Endothelial cell of umbilical vein (primary cell): Measurements from ENCODE around the gene DHFR.

Experiments used
- EZH2 ChIP-seq: IDR thresholded peaks from 2 replicates; pipeline ENCODE4 v1.6.1; 2012; ENCODE audit warnings: borderline replicate concordance, low read depth, mild to moderate bottlenecking, moderate library complexity, low read length, inconsistent platforms; ENCODE audit not compliant: severe bottlenecking
- FOS ChIP-seq: IDR thresholded peaks from 2 replicates; pipeline ENCODE4 v1.6.1; 2011; ENCODE audit warnings: mild to moderate bottlenecking, low read length, moderate library complexity, borderline replicate concordance; ENCODE audit not compliant: insufficient read depth
- POLR2A ChIP-seq: IDR thresholded peaks from 2 replicates; pipeline ENCODE4 v1.6.1; 2012; ENCODE audit warnings: low read depth, mild to moderate bottlenecking, control low read depth, low read length
- POLR2AphosphoS5 ChIP-seq: IDR thresholded peaks from 2 replicates; pipeline ENCODE4 v1.6.1; 2012; ENCODE audit warnings: low read depth, mild to moderate bottlenecking, control low read depth, low read length, moderate library complexity; ENCODE audit not compliant: insufficient read depth
- TF ChIP-seq, protein P1 (sequence below), 2 donors: IDR thresholded peaks; 1 replicate in 1 of 2; 2 replicates in 1 of 2; pipeline ENCODE4 v1.5.1; 2011; ENCODE audit warnings: low read length in 2 of 2, mild to moderate bottlenecking in 2 of 2, moderate library complexity in 2 of 2, control low read depth in 1 of 2, inconsistent platforms in 1 of 2, low read depth in 1 of 2; ENCODE audit not compliant: insufficient read depth in 1 of 2; ENCODE audit errors: extremely low read depth in 1 of 2
- TF ChIP-seq, protein P2 (sequence below): IDR thresholded peaks from 2 replicates; pipeline ENCODE4 v1.6.1; 2011; ENCODE audit not compliant: insufficient read depth, insufficient read length

DNA sequence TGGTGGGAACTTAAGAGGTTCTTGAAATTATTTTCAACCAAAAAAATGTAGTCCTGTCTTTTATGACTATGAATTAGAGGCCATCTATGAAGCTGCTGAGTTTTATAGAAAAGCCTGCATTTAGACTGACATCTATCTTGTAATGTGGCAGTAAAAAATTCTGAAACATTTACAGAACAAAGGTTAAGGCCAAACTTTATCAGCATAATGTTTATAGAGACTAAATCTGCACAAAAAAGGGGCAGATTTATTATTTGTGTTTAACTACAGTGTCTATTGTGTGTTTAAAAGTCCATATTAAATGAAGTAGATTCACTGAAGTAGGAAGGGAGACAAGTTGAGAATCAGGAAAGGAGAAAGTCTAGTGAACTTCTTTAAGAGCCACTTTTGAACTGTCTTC lies 47.4 kb downstream of the DHFR start:
- TF ChIP-seq, protein P1, sequence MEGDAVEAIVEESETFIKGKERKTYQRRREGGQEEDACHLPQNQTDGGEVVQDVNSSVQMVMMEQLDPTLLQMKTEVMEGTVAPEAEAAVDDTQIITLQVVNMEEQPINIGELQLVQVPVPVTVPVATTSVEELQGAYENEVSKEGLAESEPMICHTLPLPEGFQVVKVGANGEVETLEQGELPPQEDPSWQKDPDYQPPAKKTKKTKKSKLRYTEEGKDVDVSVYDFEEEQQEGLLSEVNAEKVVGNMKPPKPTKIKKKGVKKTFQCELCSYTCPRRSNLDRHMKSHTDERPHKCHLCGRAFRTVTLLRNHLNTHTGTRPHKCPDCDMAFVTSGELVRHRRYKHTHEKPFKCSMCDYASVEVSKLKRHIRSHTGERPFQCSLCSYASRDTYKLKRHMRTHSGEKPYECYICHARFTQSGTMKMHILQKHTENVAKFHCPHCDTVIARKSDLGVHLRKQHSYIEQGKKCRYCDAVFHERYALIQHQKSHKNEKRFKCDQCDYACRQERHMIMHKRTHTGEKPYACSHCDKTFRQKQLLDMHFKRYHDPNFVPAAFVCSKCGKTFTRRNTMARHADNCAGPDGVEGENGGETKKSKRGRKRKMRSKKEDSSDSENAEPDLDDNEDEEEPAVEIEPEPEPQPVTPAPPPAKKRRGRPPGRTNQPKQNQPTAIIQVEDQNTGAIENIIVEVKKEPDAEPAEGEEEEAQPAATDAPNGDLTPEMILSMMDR (IDR thresholded peaks at IDR 0.05; ENCODE audit: extremely low read depth in 1 of 2, insufficient read depth in 1 of 2, low read depth in 1 of 2, low read length in 2 of 2) = no peak
- no peak for TF ChIP-seq POLR2A
- TF ChIP-seq EZH2 = no peak
- TF ChIP-seq POLR2AphosphoS5 = no peak
- TF ChIP-seq, protein P2, sequence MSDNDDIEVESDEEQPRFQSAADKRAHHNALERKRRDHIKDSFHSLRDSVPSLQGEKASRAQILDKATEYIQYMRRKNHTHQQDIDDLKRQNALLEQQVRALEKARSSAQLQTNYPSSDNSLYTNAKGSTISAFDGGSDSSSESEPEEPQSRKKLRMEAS = no peak
- no peak for TF ChIP-seq FOS
